HCT116 (cell line): ENCODE data around the gene SLC8A1. TPM values are rescaled to one million over a fixed set of nuclear protein-coding genes. Genes with fewer than 3 reads are reported as not detected.

Experiments
- ATAC-seq: fragments of 200-7000 bp; cut with Tn5 transposase; 2 replicates; pipeline ENCODE4 v1.9.1; 2020; ENCODE audit warnings: mild to moderate bottlenecking, moderate library complexity
- BruUV-seq: library from RNA; stranded (reverse); fragments of 400-500 nt; replicated peaks from 2 replicates; lab custom pipeline; 2021; lab: Mats Ljungman, UMichigan
- CTCF ChIA-PET: fragments of 300-600 bp; sonication (Branson Sonifier 250); formaldehyde crosslinking; loops from one replicate; lab custom pipeline; 2021; ENCODE audit warnings: antibody characterized with exemption; lab: Charles Lee
- POLR2A ChIA-PET: fragments of 300-600, 350-600 bp; sonication (Branson Sonifier 250); formaldehyde crosslinking; loops from one replicate; lab custom pipeline; 2021; ENCODE audit warnings: antibody characterized with exemption; lab: Charles Lee
- RAD21 ChIA-PET, 2 experiments: fragments of 300-600 bp; sonication (Branson Sonifier 250); formaldehyde crosslinking; loops; one replicate each; lab custom pipeline; 2023; ENCODE audit warnings: low total read pairs in 2 of 2; ENCODE audit not compliant: uncharacterized antibody in 2 of 2, unreplicated experiment in 2 of 2, low non-redundant PET in 1 of 2; lab: Charles Lee
- DNase-seq: peaks from one replicate; pipeline ENCODE4 v3.0.0-alpha.2; 2010; ENCODE audit warnings: low read depth, low spot score
- H2AFZ ChIP-seq: fragments of 200-600 bp; shearing (Covaris generic), sonication (generic); 2 replicates; pipeline ENCODE4 v1.6.1; 2017; ENCODE audit warnings: low read depth, mixed run types, mixed read lengths, antibody characterized with exemption, low read length; ENCODE audit not compliant: poor library complexity, severe bottlenecking
- H3K27ac ChIP-seq: 2 replicates; pipeline ENCODE4 v1.5.1; 2012; ENCODE audit warnings: low read depth, low read length
- H3K27me3 ChIP-seq: fragments of 200-600 bp; sonication (generic); 2 replicates; pipeline ENCODE4 v1.6.1; 2016; ENCODE audit warnings: mixed run types, low read length, mixed read lengths; ENCODE audit not compliant: insufficient read depth
- H3K36me3 ChIP-seq, 2 experiments: fragments of 200-500 bp in 1 of 2; fragments of 200-600 bp in 1 of 2; sonication (Bioruptor generic) in 1 of 2; sonication (generic) in 1 of 2; 2 replicates each; pipeline versions ENCODE4 v1.5.1 to v1.6.1; 2014 to 2016; ENCODE audit warnings: low read length in 2 of 2, inconsistent platforms in 1 of 2, mixed read lengths in 1 of 2, mixed run types in 1 of 2; ENCODE audit not compliant: insufficient read depth in 2 of 2, control insufficient read depth in 1 of 2
- H3K4me1 ChIP-seq, 2 experiments: fragments of 200-600 bp in 1 of 2; sonication (generic) in 1 of 2; 2 replicates each; pipeline versions ENCODE4 v1.5.1 to v1.6.1; 2012 to 2017; ENCODE audit warnings: low read length in 2 of 2, inconsistent platforms in 1 of 2, mild to moderate bottlenecking in 1 of 2, mixed read lengths in 1 of 2, mixed run types in 1 of 2, moderate library complexity in 1 of 2; ENCODE audit not compliant: insufficient read depth in 2 of 2, control insufficient read depth in 1 of 2
- H3K4me2 ChIP-seq: fragments of 200-600 bp; sonication (generic); 2 replicates; pipeline ENCODE4 v1.6.1; 2017; ENCODE audit warnings: mixed run types, low read length, mixed read lengths
- H3K4me3 ChIP-seq, 2 experiments: fragments of 200-600 bp in 1 of 2; sonication (generic) in 1 of 2; replicated peaks in 1 of 2; 2 replicates each; pipeline ENCODE4 v1.5.1; 2011 to 2016; ENCODE audit warnings: low read length in 2 of 2, control low read depth in 1 of 2, low read depth in 1 of 2, mild to moderate bottlenecking in 1 of 2, mixed read lengths in 1 of 2, mixed run types in 1 of 2
- H3K79me2 ChIP-seq: fragments of 200-600 bp; sonication (generic); 2 replicates; pipeline ENCODE4 v1.6.1; 2017; ENCODE audit warnings: mild to moderate bottlenecking, mixed run types, low read length, moderate library complexity, mixed read lengths; ENCODE audit not compliant: insufficient read depth
- H3K9ac ChIP-seq: fragments of 200-600 bp; sonication (generic); 2 replicates; pipeline ENCODE4 v1.6.1; 2016; ENCODE audit warnings: low read length, mixed read lengths
- H3K9me2 ChIP-seq: fragments of 200-600 bp; sonication (generic), shearing (Covaris generic); 2 replicates; pipeline ENCODE4 v1.6.1; 2017; ENCODE audit warnings: mixed run types, mild to moderate bottlenecking, moderate library complexity; ENCODE audit not compliant: insufficient read depth
- H3K9me3 ChIP-seq, 2 experiments: fragments of 200-500 bp in 1 of 2; fragments of 200-600 bp in 1 of 2; sonication (Bioruptor generic) in 1 of 2; sonication (generic) in 1 of 2; 2 replicates each; pipeline ENCODE4 v1.6.1; 2014 to 2017; ENCODE audit warnings: low read length in 2 of 2, mixed read lengths in 2 of 2, inconsistent platforms in 1 of 2, low read depth in 1 of 2, mild to moderate bottlenecking in 1 of 2, mixed run types in 1 of 2, moderate library complexity in 1 of 2; ENCODE audit not compliant: control insufficient read depth in 1 of 2, insufficient read depth in 1 of 2
- H4K20me1 ChIP-seq: fragments of 200-600 bp; sonication (generic), shearing (Covaris generic); 2 replicates; pipeline ENCODE4 v1.6.1; 2017; ENCODE audit warnings: mixed run types, mild to moderate bottlenecking, moderate library complexity; ENCODE audit not compliant: insufficient read depth
- CBX3 ChIP-seq: IDR thresholded peaks from 2 replicates; pipeline ENCODE4 v1.6.1; 2012; ENCODE audit warnings: low read depth
- CEBPB ChIP-seq: IDR thresholded peaks from 2 replicates; pipeline ENCODE4 v1.6.1; 2012; ENCODE audit warnings: low read depth
- EGR1 ChIP-seq: IDR thresholded peaks from 2 replicates; pipeline ENCODE4 v1.6.1; 2012; ENCODE audit warnings: low read depth
- ELF1 ChIP-seq: IDR thresholded peaks from 2 replicates; pipeline ENCODE4 v1.6.1; 2012; ENCODE audit warnings: low read depth, borderline replicate concordance
- FOSL1 ChIP-seq: IDR thresholded peaks from 2 replicates; pipeline ENCODE4 v1.6.1; 2012; ENCODE audit warnings: low read depth
- JUND ChIP-seq: IDR thresholded peaks from 2 replicates; pipeline ENCODE4 v1.6.1; 2012
- POLR2A ChIP-seq: IDR thresholded peaks from 2 replicates; pipeline ENCODE4 v1.7.0; 2011; ENCODE audit warnings: borderline replicate concordance; ENCODE audit not compliant: insufficient read depth, insufficient read length; ENCODE audit errors: extremely low read depth
- POLR2AphosphoS5 ChIP-seq: IDR thresholded peaks from 2 replicates; pipeline ENCODE4 v1.6.1; 2011; ENCODE audit warnings: mild to moderate bottlenecking, low read depth, low read length, moderate library complexity
- RAD21 ChIP-seq: IDR thresholded peaks from 2 replicates; pipeline ENCODE4 v1.6.1; 2012; ENCODE audit warnings: low read depth, mild to moderate bottlenecking
- SIN3A ChIP-seq: IDR thresholded peaks from 2 replicates; pipeline ENCODE4 v1.6.1; 2012; ENCODE audit warnings: low read depth
- SP1 ChIP-seq: IDR thresholded peaks from 2 replicates; pipeline ENCODE4 v1.6.1; 2012; ENCODE audit warnings: low read depth
- SRF ChIP-seq: IDR thresholded peaks from 2 replicates; pipeline ENCODE4 v1.6.1; 2012; ENCODE audit warnings: low read depth
- YY1 ChIP-seq: IDR thresholded peaks from 2 replicates; pipeline ENCODE4 v1.6.1; 2011; ENCODE audit warnings: low read length, low read depth, moderate library complexity, mild to moderate bottlenecking; ENCODE audit not compliant: insufficient replicate concordance; ENCODE audit errors: extremely low read depth
- ZFX ChIP-seq: fragments of 450-650 bp; IDR thresholded peaks from 2 replicates; pipeline ENCODE4 v1.6.1; 2017
- ZNF274 ChIP-seq: fragments of 200-500 bp; sonication (Bioruptor generic); IDR thresholded peaks from 2 replicates; pipeline ENCODE4 v1.6.1; 2014; ENCODE audit warnings: mild to moderate bottlenecking, low read depth, low read length, inconsistent platforms
- intact Hi-C: fragments of 100-400 bp; cut with micrococcal nuclease; formaldehyde crosslinking; loops from 2 replicates; pipeline ENCODE4 v1.10.0; 2022
- total RNA-seq: library from RNA; stranded (reverse); gene quantifications from one replicate; pipeline ENCODE4 v1.2.1, GENCODE V29; 2021; ENCODE audit not compliant: unreplicated experiment
- TF ChIP-seq, protein P1 (sequence below): IDR thresholded peaks from 2 replicates; pipeline ENCODE4 v1.6.1; 2012; ENCODE audit warnings: low read depth
- TF ChIP-seq, protein P2 (sequence below), 3 experiments: fragments of 200-600 bp in 1 of 3; sonication (generic) in 1 of 3; IDR thresholded peaks in 2 of 3; conservative IDR thresholded peaks in 1 of 3; 2 replicates each; pipeline ENCODE4 v1.5.1; 2012 to 2017; ENCODE audit warnings: low read depth in 2 of 3, low read length in 2 of 3, antibody characterized with exemption in 1 of 3, borderline replicate concordance in 1 of 3, control low read depth in 1 of 3, mild to moderate bottlenecking in 1 of 3, mixed read lengths in 1 of 3, mixed run types in 1 of 3, moderate library complexity in 1 of 3; ENCODE audit not compliant: insufficient read depth in 1 of 3
- TF ChIP-seq, protein P3 (sequence below): IDR thresholded peaks from 2 replicates; pipeline ENCODE4 v1.6.1; 2012
- TF ChIP-seq, protein P4 (sequence below): IDR thresholded peaks from 2 replicates; pipeline ENCODE4 v1.6.1; 2011; ENCODE audit warnings: mild to moderate bottlenecking, low read length, moderate library complexity; ENCODE audit not compliant: insufficient replicate concordance; ENCODE audit errors: extremely low read depth

Gene SLC8A1
- total RNA-seq, 1 experiment from 2014 or later, result 0.07 TPM

DNA sequence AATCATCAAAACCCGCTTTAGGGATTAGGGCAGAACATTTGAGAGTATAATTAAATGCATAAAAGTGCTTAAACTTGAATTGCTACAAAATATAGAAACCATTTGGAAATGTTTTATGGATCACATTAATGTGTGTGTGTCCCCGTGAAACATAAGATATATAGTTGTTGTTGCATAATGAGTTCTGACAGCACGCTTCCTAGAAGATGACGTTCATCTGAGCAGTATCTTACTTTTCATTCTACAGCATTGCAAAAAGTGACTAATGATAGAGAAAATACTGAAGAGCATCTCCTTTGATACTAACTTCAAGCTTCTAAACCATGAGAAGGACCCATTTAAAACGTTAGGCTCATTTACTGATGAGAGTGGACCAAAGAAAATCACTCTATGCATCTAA is 63.7 kb downstream of the SLC8A1 start:
- ChIA-PET POLR2A (no interaction called here), CTCF (no interaction called here), RAD21 (no interaction called here)
- ATAC-seq (no peak), DNase-seq (no peak)
- no TSS peak for BruUV-seq
- Histone ChIP-seq H3K4me1 (no peaks in the 10 kb centered on the region), H3K79me2 (no peaks in the 10 kb centered on the region), H4K20me1 (no peaks in the 10 kb centered on the region), H3K4me2 (no peak overlapping the region), H3K9ac (no peak overlapping the region), H3K9me3 (no peaks in the 10 kb centered on the region), H3K9me2 (no peaks in the 10 kb centered on the region), H3K4me3 (no peak overlapping the region), H3K36me3 (no peaks in the 10 kb centered on the region), H3K27ac (no peak overlapping the region), H2AFZ (no peak overlapping the region), H3K27me3 (no peaks in the 10 kb centered on the region)
- TF ChIP-seq SP1 (no peak), CEBPB (no peak), POLR2AphosphoS5 (no peak), ZFX (no peak), SIN3A (no peak), CBX3 (no peak), YY1 (no peak), ZNF274 (no peak), ELF1 (no peak), EGR1 (no peak), JUND (no peak), RAD21 (no peak), POLR2A (no peak), SRF (no peak), FOSL1 (no peak)
- TF ChIP-seq, protein P1, sequence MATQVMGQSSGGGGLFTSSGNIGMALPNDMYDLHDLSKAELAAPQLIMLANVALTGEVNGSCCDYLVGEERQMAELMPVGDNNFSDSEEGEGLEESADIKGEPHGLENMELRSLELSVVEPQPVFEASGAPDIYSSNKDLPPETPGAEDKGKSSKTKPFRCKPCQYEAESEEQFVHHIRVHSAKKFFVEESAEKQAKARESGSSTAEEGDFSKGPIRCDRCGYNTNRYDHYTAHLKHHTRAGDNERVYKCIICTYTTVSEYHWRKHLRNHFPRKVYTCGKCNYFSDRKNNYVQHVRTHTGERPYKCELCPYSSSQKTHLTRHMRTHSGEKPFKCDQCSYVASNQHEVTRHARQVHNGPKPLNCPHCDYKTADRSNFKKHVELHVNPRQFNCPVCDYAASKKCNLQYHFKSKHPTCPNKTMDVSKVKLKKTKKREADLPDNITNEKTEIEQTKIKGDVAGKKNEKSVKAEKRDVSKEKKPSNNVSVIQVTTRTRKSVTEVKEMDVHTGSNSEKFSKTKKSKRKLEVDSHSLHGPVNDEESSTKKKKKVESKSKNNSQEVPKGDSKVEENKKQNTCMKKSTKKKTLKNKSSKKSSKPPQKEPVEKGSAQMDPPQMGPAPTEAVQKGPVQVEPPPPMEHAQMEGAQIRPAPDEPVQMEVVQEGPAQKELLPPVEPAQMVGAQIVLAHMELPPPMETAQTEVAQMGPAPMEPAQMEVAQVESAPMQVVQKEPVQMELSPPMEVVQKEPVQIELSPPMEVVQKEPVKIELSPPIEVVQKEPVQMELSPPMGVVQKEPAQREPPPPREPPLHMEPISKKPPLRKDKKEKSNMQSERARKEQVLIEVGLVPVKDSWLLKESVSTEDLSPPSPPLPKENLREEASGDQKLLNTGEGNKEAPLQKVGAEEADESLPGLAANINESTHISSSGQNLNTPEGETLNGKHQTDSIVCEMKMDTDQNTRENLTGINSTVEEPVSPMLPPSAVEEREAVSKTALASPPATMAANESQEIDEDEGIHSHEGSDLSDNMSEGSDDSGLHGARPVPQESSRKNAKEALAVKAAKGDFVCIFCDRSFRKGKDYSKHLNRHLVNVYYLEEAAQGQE, result no peak
- TF ChIP-seq, protein P2, sequence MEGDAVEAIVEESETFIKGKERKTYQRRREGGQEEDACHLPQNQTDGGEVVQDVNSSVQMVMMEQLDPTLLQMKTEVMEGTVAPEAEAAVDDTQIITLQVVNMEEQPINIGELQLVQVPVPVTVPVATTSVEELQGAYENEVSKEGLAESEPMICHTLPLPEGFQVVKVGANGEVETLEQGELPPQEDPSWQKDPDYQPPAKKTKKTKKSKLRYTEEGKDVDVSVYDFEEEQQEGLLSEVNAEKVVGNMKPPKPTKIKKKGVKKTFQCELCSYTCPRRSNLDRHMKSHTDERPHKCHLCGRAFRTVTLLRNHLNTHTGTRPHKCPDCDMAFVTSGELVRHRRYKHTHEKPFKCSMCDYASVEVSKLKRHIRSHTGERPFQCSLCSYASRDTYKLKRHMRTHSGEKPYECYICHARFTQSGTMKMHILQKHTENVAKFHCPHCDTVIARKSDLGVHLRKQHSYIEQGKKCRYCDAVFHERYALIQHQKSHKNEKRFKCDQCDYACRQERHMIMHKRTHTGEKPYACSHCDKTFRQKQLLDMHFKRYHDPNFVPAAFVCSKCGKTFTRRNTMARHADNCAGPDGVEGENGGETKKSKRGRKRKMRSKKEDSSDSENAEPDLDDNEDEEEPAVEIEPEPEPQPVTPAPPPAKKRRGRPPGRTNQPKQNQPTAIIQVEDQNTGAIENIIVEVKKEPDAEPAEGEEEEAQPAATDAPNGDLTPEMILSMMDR (IDR thresholded peaks at IDR 0.05 in 2 of 3, conservative IDR thresholded peaks at IDR 0.05 in 1 of 3; ENCODE audit: borderline replicate concordance in 1 of 3, insufficient read depth in 1 of 3, low read depth in 2 of 3, low read length in 2 of 3), result no peak
- TF ChIP-seq, protein P3, sequence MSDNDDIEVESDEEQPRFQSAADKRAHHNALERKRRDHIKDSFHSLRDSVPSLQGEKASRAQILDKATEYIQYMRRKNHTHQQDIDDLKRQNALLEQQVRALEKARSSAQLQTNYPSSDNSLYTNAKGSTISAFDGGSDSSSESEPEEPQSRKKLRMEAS, result no peak
- TF ChIP-seq, protein P4, sequence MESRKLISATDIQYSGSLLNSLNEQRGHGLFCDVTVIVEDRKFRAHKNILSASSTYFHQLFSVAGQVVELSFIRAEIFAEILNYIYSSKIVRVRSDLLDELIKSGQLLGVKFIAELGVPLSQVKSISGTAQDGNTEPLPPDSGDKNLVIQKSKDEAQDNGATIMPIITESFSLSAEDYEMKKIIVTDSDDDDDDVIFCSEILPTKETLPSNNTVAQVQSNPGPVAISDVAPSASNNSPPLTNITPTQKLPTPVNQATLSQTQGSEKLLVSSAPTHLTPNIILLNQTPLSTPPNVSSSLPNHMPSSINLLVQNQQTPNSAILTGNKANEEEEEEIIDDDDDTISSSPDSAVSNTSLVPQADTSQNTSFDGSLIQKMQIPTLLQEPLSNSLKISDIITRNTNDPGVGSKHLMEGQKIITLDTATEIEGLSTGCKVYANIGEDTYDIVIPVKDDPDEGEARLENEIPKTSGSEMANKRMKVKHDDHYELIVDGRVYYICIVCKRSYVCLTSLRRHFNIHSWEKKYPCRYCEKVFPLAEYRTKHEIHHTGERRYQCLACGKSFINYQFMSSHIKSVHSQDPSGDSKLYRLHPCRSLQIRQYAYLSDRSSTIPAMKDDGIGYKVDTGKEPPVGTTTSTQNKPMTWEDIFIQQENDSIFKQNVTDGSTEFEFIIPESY, result no peak
- intact Hi-C loops, result no loop called here
